ENCODE data around the gene DPM1.

DNA sequence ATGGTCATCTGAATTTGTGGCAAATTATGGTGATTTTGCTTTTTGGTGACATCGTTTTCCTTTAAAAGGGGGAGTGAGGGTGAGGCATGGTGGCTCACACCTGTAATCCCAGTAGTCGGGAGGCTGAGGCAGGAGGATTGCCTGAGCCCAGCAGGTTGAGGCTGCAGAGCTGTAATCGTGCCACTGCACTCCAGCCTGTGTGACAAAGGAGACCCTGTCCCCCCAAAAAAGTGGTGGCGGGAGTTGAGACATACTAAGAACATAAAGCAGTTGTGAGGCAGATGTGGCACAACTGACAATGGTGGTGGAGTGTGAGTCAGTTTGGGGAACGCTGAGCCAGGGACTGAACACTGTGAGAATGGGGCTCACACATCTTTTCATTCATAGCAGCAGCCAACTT is 72.6 kb downstream of the DPM1 start:
- TF ChIP-seq CTCF (IDR thresholded peaks at IDR 0.05; ENCODE audit: low read depth, low read length), result no peak
- no peak for TF ChIP-seq POLR2A (IDR thresholded peaks at IDR 0.05; ENCODE audit: extremely low read depth, insufficient read length)
- TF ChIP-seq, protein P1, sequence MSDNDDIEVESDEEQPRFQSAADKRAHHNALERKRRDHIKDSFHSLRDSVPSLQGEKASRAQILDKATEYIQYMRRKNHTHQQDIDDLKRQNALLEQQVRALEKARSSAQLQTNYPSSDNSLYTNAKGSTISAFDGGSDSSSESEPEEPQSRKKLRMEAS (IDR thresholded peaks at IDR 0.05; ENCODE audit: low read depth, low read length), result no peak
- TF ChIP-seq MYC (IDR thresholded peaks at IDR 0.05; ENCODE audit: low read depth, low read length), result no peak
